ENCODE measurements around the gene C12orf54. TPM values are rescaled to one million over a fixed set of nuclear protein-coding genes. Genes with fewer than 3 reads are reported as not detected.
"Not testable (repeated sequence)": the region's sequence is repeated elsewhere in the genome, so short reads cannot be mapped to it uniquely, and the experiment has no call there.

The C12orf54 gene
- total RNA-seq, 1 donor from 2014 or later = not detected

DNA sequence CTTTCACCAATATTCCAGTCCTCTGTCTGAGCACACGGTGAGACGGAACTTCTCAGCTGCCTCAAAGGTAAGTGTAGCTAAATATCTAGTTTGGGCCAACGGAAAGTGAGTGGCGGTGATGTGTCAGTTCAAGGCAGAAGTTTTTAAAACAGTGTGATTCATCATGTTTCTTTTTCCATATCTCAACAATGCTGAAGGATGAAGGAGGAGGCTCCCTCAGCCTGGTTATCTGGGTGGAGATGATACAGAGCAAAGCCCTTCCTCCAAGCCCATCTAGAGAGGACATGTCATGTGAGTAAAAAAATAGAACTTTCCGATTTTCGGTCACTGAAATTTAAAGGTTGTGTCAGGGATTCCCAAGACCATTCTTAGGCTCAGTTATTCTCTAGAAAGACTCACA, 23.0 kb upstream of the C12orf54 start:
- Mint-ChIP-seq H3K36me3 (ENCODE audit: unreplicated experiment) (no peaks in the 10 kb centered on the region), H3K4me1 (ENCODE audit: unreplicated experiment) (no peaks in the 10 kb centered on the region), H3K27me3 (ENCODE audit: unreplicated experiment) (peaks cover 17% of the 10 kb centered on the region), H3K27ac (ENCODE audit: unreplicated experiment) (no peak overlapping the region), H3K9me3 (ENCODE audit: unreplicated experiment) (no peaks in the 10 kb centered on the region), H3K4me3 (ENCODE audit: unreplicated experiment) (no peak overlapping the region)
- TF ChIP-seq, protein P1, sequence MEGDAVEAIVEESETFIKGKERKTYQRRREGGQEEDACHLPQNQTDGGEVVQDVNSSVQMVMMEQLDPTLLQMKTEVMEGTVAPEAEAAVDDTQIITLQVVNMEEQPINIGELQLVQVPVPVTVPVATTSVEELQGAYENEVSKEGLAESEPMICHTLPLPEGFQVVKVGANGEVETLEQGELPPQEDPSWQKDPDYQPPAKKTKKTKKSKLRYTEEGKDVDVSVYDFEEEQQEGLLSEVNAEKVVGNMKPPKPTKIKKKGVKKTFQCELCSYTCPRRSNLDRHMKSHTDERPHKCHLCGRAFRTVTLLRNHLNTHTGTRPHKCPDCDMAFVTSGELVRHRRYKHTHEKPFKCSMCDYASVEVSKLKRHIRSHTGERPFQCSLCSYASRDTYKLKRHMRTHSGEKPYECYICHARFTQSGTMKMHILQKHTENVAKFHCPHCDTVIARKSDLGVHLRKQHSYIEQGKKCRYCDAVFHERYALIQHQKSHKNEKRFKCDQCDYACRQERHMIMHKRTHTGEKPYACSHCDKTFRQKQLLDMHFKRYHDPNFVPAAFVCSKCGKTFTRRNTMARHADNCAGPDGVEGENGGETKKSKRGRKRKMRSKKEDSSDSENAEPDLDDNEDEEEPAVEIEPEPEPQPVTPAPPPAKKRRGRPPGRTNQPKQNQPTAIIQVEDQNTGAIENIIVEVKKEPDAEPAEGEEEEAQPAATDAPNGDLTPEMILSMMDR (IDR thresholded peaks at IDR 0.05) = no peak
- DNase-seq (ENCODE audit: extremely low spot score, unreplicated experiment) = no peak

DNA sequence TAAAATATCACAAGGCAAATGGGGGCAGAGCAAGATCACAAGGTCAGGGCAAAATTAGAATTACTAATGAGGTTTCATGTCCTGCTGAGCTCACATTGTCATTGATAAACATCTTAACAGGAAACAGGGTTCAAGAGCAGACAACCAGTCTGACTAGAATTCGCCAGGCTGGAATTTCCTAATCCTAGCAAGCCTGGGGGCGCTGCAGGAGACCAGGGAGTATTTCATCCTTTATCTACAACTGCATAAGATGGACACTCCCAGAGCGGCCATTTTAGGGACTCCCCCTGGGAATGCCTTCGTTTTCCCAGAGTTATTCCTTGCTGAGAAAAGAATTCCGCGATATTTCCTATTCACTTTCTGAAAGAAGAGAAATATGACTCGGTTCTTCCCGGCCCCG, 13.3 kb upstream of the C12orf54 start:
- not testable (repeated sequence) for H3K27ac Mint-ChIP-seq (ENCODE audit: unreplicated experiment); DNase-seq (ENCODE audit: extremely low spot score, unreplicated experiment); H3K36me3 Mint-ChIP-seq (ENCODE audit: unreplicated experiment); H3K4me1 Mint-ChIP-seq (ENCODE audit: unreplicated experiment); H3K27me3 Mint-ChIP-seq (ENCODE audit: unreplicated experiment); H3K4me3 Mint-ChIP-seq (ENCODE audit: unreplicated experiment)
- H3K9me3 Mint-ChIP-seq (ENCODE audit: unreplicated experiment) = peaks cover 46% of the 10 kb centered on the region

DNA sequence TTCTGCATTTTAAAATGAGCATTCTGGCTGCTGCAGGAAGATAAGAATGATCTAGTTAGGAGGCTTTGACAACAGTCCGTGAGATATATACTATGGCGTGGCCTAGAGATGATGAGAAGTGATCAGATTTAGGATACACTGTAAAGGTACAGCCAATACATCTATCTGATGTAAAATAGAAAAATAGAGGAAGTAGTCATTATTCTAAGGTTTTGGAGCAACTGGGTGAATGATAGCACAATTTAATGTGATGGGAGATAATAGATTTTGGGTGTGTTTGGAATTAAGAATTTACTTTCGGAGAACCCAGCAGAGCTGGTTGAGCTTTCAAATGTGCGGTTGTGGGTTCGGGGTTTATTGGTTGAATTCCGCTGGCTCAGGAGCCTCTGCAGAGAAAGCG, 10.0 kb upstream of the C12orf54 start, which contains the start of gene ANP32D:
TSS of gene ANP32D (plus strand) at position 301 of the 400 bp plus-strand sequence. CDS start 106 bp downstream, outside the sequence.
- DNase-seq (ENCODE audit: extremely low spot score, unreplicated experiment) = no peak
- no peak within 1 kb of the TSS for H3K4me3 Mint-ChIP-seq (ENCODE audit: unreplicated experiment)
- no peak within 1 kb of the TSS for H3K27ac Mint-ChIP-seq (ENCODE audit: unreplicated experiment)
- H3K36me3 Mint-ChIP-seq (ENCODE audit: unreplicated experiment) = no peaks in the 10 kb centered on the region
- peaks cover 42% of the 10 kb centered on the region for H3K9me3 Mint-ChIP-seq (ENCODE audit: unreplicated experiment)
- H3K27me3 Mint-ChIP-seq (ENCODE audit: unreplicated experiment) = no peaks in the 10 kb centered on the region
- TF ChIP-seq, protein P1 (IDR thresholded peaks at IDR 0.05) = no peak
- no peaks in the 10 kb centered on the region for H3K4me1 Mint-ChIP-seq (ENCODE audit: unreplicated experiment)

DNA sequence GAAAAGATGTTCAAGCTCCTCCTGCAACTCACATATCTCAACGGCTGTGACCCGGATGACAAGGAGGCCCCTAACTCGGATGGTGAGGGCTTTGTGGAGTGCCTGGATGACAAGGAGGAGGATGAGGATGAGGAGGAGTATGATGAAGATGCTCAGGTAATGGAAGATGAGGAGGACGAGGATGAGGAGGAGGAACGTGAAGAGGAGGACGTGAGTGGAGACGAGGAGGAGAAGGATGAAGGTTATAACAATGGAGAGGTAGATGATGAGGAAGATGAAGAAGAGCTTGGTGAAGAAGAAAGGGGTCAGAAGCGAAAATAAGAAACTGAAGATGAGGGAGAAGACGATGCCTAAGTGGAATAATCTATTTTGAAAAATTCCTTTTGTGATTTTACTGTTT, 9.2 kb upstream of the C12orf54 start:
- Mint-ChIP-seq H3K27me3 (ENCODE audit: unreplicated experiment) (no peaks in the 10 kb centered on the region), H3K27ac (ENCODE audit: unreplicated experiment) (no peak overlapping the region), H3K36me3 (ENCODE audit: unreplicated experiment) (no peaks in the 10 kb centered on the region), H3K4me3 (ENCODE audit: unreplicated experiment) (no peak overlapping the region), H3K9me3 (ENCODE audit: unreplicated experiment) (peaks cover 39% of the 10 kb centered on the region), H3K4me1 (ENCODE audit: unreplicated experiment) (no peaks in the 10 kb centered on the region)
- no peak for DNase-seq (ENCODE audit: extremely low spot score, unreplicated experiment)
- TF ChIP-seq, protein P1 (IDR thresholded peaks at IDR 0.05) = no peak

DNA sequence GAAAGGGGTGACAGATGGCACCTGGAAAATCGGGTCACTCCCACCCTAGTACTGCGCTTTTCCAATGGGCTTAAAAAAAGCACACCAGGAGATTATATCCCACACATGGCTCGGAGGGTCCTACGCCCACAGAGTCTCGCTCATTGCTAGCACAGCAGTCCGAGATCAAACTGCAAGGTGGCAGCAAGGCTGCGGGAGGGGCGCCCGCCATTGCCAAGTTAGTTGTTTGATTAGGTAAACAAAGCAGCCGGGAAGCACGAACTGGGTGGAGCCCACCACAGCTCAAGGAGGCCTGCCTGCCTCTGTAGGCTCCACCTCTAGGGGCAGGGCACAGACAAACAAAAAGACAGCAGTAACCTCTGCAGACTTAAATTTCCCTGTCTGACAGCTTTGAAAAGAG, 7.8 kb upstream of the C12orf54 start:
- H3K27ac Mint-ChIP-seq (ENCODE audit: unreplicated experiment); H3K4me3 Mint-ChIP-seq (ENCODE audit: unreplicated experiment); H3K36me3 Mint-ChIP-seq (ENCODE audit: unreplicated experiment); DNase-seq (ENCODE audit: extremely low spot score, unreplicated experiment); H3K27me3 Mint-ChIP-seq (ENCODE audit: unreplicated experiment); H3K4me1 Mint-ChIP-seq (ENCODE audit: unreplicated experiment): not testable (repeated sequence)
- H3K9me3 Mint-ChIP-seq (ENCODE audit: unreplicated experiment) = peaks cover 32% of the 10 kb centered on the region

DNA sequence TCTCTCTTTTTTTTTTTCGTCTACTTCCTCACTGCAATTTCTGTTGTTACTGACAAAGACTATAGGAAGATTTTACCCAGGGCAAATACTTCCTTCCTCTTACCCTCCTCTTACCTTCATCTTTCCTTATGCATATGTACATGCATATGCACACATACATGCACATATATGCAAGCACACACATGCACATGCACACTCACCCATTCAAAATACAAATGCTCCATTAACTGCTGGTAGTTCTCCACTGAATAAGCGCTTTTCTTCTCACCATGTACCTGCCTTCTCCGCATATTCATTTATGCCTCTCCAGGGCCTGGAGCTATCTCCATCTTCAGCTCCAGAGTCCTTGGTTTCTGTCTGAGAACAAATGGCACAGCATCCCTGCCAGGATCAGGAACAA, 632 bp downstream of the C12orf54 start:
- Mint-ChIP-seq H3K4me3 (ENCODE audit: unreplicated experiment) (no peak overlapping the region), H3K27ac (ENCODE audit: unreplicated experiment) (no peak overlapping the region), H3K4me1 (ENCODE audit: unreplicated experiment) (no peaks in the 10 kb centered on the region), H3K36me3 (ENCODE audit: unreplicated experiment) (no peaks in the 10 kb centered on the region), H3K9me3 (ENCODE audit: unreplicated experiment) (no peaks in the 10 kb centered on the region), H3K27me3 (ENCODE audit: unreplicated experiment) (no peaks in the 10 kb centered on the region)
- TF ChIP-seq, protein P1 (IDR thresholded peaks at IDR 0.05) = no peak
- no peak for DNase-seq (ENCODE audit: extremely low spot score, unreplicated experiment)
